ENCODE data around the gene EXD3.

GRCh38 chr9:137296670-137297664 lies 126.0 kb downstream of the EXD3 start:
- TF ChIP-seq CTCF (conservative IDR thresholded peaks at IDR 0.05; ENCODE audit: low read length) (no peak), EZH2phosphoT487 (IDR thresholded peaks at IDR 0.05; ENCODE audit: borderline replicate concordance, low read depth, low read length) (no peak)
